Caco-2 (cell line): Measurements from ENCODE around the gene FAM236B. TPM values are rescaled to one million over a fixed set of nuclear protein-coding genes. Genes with fewer than 3 reads are reported as not detected.
"Not testable (repeated sequence)": the region's sequence is repeated elsewhere in the genome, so short reads cannot be mapped to it uniquely, and the experiment has no call there.

ENCODE experiments used
- Bru-seq: library from RNA; stranded (reverse); fragments of 400-500 nt; gene quantifications from one replicate; lab custom pipeline; 2021; lab: Mats Ljungman, UMichigan
- BruChase-seq, 2 experiments: library from RNA; stranded (reverse); fragments of 400-500 nt; gene quantifications; one replicate each; lab custom pipeline; 2021; lab: Mats Ljungman, UMichigan
- BruUV-seq: library from RNA; stranded (reverse); fragments of 400-500 nt; replicated peaks from 2 replicates; lab custom pipeline; 2021; lab: Mats Ljungman, UMichigan
- CTCF ChIA-PET: fragments of 300-600 bp; sonication (Branson Sonifier 250); formaldehyde crosslinking; loops from one replicate; lab custom pipeline; 2022; ENCODE audit warnings: antibody characterized with exemption; lab: Charles Lee
- POLR2A ChIA-PET: fragments of 300-600 bp; sonication (Branson Sonifier 250); formaldehyde crosslinking; loops from one replicate; lab custom pipeline; 2022; ENCODE audit warnings: antibody characterized with exemption; lab: Charles Lee
- DNase-seq, 2 experiments: peaks; one replicate each; pipeline versions ENCODE4 v3.0.0 to v3.0.0-alpha.2; 2020 to 2022
- H3K27me3 ChIP-seq: replicated peaks from 2 replicates; pipeline ENCODE4 v1.6.0; 2011; ENCODE audit warnings: low read length; ENCODE audit not compliant: control insufficient read depth, insufficient read depth
- H3K36me3 ChIP-seq: 2 replicates; pipeline ENCODE4 v1.5.1; 2011; ENCODE audit warnings: low read length; ENCODE audit not compliant: control insufficient read depth, insufficient read depth
- H3K4me1 ChIP-seq: fragments of 250-450 bp; sonication (Bioruptor Pico); 2 replicates; pipeline ENCODE4 v1.5.1; 2020; ENCODE audit warnings: mild to moderate bottlenecking
- H3K4me3 ChIP-seq: 2 replicates; pipeline ENCODE4 v1.5.1; 2011; ENCODE audit warnings: low read depth, mild to moderate bottlenecking, control low read depth, low read length
- H3K9me3 ChIP-seq: fragments of 250-450 bp; sonication (Bioruptor Pico); 2 replicates; pipeline ENCODE4 v1.5.1; 2020; ENCODE audit warnings: mild to moderate bottlenecking, moderate library complexity
- H3K27ac Mint-ChIP-seq: one replicate; pipeline ENCODE4 v1.8.0; 2022; ENCODE audit warnings: mixed read lengths; ENCODE audit not compliant: unreplicated experiment
- H3K27me3 Mint-ChIP-seq: one replicate; pipeline ENCODE4 v1.8.0; 2022; ENCODE audit warnings: mixed read lengths; ENCODE audit not compliant: insufficient read depth, unreplicated experiment
- H3K36me3 Mint-ChIP-seq: one replicate; pipeline ENCODE4 v1.8.0; 2022; ENCODE audit warnings: mild to moderate bottlenecking, mixed read lengths; ENCODE audit not compliant: insufficient read depth, unreplicated experiment
- H3K4me1 Mint-ChIP-seq: one replicate; pipeline ENCODE4 v1.8.0; 2022; ENCODE audit warnings: low read depth, mixed read lengths; ENCODE audit not compliant: unreplicated experiment
- H3K4me3 Mint-ChIP-seq: one replicate; pipeline ENCODE4 v1.8.0; 2022; ENCODE audit warnings: mild to moderate bottlenecking, moderate library complexity, mixed read lengths; ENCODE audit not compliant: unreplicated experiment
- H3K9me3 Mint-ChIP-seq: one replicate; pipeline ENCODE4 v1.8.0; 2022; ENCODE audit warnings: mixed read lengths; ENCODE audit not compliant: unreplicated experiment
- intact Hi-C: fragments of 100-400 bp; cut with micrococcal nuclease; formaldehyde crosslinking; loops from one replicate; pipeline ENCODE4 v1.10.0; 2022; ENCODE audit not compliant: unreplicated experiment
- long read RNA-seq: library from polyadenylated mRNA; stranded (forward); transcript quantifications from one replicate; pipeline ENCODE4 v2.0.0, GENCODE V29; 2022
- total RNA-seq: library from RNA; stranded (reverse); gene quantifications from 2 replicates; pipeline ENCODE4 v1.2.3, GENCODE V29; 2022

Gene FAM236B
- total RNA-seq, result not detected in 2 replicates
- Bru-seq, nascent RNA, result not detected
- not detected for BruChase-seq, experiment 1, labeled RNA remaining after a 2-hour chase
- BruChase-seq, experiment 2, labeled RNA remaining after a 6-hour chase, result not detected
- long read RNA-seq, result 0 reads

GRCh38 chrX:72782560-72782959 is at the start of gene FAM236B:
Gene FAM236B, minus strand, starts transcription at chrX:72782660. Its CDS starts 100 bp downstream, at chrX:72782560.
- intact Hi-C loops, H3K4me3 Mint-ChIP-seq, H3K9me3 ChIP-seq, H3K36me3 ChIP-seq, H3K9me3 Mint-ChIP-seq, H3K27me3 Mint-ChIP-seq, H3K4me1 Mint-ChIP-seq, H3K27me3 ChIP-seq, H3K4me1 ChIP-seq, H3K4me3 ChIP-seq, POLR2A ChIA-PET, H3K27ac Mint-ChIP-seq, CTCF ChIA-PET, DNase-seq, BruUV-seq, H3K36me3 Mint-ChIP-seq: not testable (repeated sequence)

DNA sequence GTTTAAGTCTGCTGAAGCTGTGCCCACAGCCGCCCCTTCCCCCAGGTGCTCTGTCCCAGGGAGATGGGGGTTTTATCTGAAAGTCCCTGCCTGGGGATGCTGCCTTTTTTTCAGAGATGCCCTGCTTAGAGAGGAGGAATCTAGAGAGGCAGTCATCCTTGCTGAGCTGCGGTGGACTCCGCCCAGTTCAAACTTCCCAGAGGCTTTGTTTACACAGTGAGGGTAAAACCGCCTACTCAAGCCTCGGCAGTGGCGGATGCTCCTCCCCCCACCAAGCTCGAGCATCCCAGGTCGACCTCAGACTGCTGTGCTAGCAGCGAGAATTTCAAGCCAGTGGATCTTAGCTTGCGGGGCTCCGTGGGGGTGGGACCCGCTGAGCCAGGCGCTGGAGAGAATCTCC is 48.2 kb upstream of the FAM236B start:
- H3K27me3 ChIP-seq, H3K36me3 Mint-ChIP-seq, DNase-seq, H3K9me3 Mint-ChIP-seq, H3K27me3 Mint-ChIP-seq, intact Hi-C loops, CTCF ChIA-PET, H3K4me1 Mint-ChIP-seq, POLR2A ChIA-PET, H3K9me3 ChIP-seq, H3K36me3 ChIP-seq, H3K4me3 ChIP-seq, H3K4me1 ChIP-seq, H3K4me3 Mint-ChIP-seq, BruUV-seq, H3K27ac Mint-ChIP-seq: not testable (repeated sequence)

DNA sequence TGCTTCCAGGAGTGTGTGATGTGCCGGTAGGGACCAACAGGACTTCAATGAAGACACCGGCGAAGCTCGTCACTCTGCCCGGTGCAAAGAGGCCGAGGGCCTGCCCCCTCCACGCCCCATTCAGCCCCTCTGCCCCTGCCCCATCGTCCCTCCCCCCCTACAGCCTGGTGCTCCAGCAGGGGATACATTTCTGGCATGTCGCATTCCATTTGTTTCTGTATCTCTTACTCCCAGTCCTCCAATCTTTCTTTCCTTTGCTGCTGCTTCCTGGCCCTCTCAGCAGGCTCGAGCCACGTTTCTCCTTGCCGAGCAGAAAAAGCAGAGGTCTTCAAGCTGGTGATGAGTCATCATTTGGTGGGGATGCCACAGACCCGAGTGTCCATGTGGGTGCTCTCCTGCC is 25.6 kb upstream of the FAM236B start, which contains the start of gene FAM236D:
Gene FAM236D (minus strand): TSS at position 101 of the 400 bp plus-strand sequence. CDS start 100 bp downstream, at position 1.
- H3K9me3 ChIP-seq, CTCF ChIA-PET, H3K27me3 Mint-ChIP-seq, DNase-seq, intact Hi-C loops, POLR2A ChIA-PET, H3K4me1 Mint-ChIP-seq, H3K4me1 ChIP-seq, H3K27ac Mint-ChIP-seq, H3K36me3 ChIP-seq, H3K36me3 Mint-ChIP-seq, BruUV-seq, H3K9me3 Mint-ChIP-seq, H3K27me3 ChIP-seq, H3K4me3 Mint-ChIP-seq, H3K4me3 ChIP-seq: not testable (repeated sequence)

- H3K9me3 ChIP-seq, H3K27me3 Mint-ChIP-seq, H3K4me1 ChIP-seq, H3K4me1 Mint-ChIP-seq, DNase-seq, POLR2A ChIA-PET, intact Hi-C loops, H3K36me3 Mint-ChIP-seq, H3K27ac Mint-ChIP-seq, H3K27me3 ChIP-seq, H3K36me3 ChIP-seq, H3K9me3 Mint-ChIP-seq, H3K4me3 ChIP-seq, CTCF ChIA-PET, BruUV-seq, H3K4me3 Mint-ChIP-seq: not testable (repeated sequence)
Measured at GRCh38 chrX:72790390-72790789, 7.9 kb upstream of the FAM236B start.

DNA sequence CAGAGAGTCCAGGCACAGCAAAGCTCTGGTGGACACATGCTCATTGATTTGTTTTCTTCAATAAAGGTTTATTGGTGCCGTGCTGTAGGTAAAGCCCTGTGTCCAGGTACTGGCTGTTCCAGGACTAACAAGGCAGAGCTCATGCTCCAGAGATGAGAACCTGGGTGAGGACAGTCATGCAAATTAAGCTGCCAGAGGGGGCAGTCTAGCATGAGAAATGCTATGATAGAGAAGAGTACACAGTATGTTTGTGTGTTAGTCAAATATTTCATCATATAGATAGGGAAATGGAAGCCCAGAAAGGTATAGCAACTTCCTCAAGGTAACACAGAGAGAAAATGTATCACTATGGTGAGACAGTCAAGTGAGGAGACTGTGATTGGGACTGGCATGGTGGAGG is 5.7 kb upstream of the FAM236B start:
- H3K27me3 Mint-ChIP-seq, CTCF ChIA-PET, H3K4me3 ChIP-seq, H3K27ac Mint-ChIP-seq, H3K4me1 Mint-ChIP-seq, POLR2A ChIA-PET, DNase-seq, BruUV-seq, H3K9me3 Mint-ChIP-seq, H3K36me3 Mint-ChIP-seq, intact Hi-C loops, H3K4me1 ChIP-seq, H3K4me3 Mint-ChIP-seq, H3K36me3 ChIP-seq, H3K9me3 ChIP-seq, H3K27me3 ChIP-seq: not testable (repeated sequence)

DNA sequence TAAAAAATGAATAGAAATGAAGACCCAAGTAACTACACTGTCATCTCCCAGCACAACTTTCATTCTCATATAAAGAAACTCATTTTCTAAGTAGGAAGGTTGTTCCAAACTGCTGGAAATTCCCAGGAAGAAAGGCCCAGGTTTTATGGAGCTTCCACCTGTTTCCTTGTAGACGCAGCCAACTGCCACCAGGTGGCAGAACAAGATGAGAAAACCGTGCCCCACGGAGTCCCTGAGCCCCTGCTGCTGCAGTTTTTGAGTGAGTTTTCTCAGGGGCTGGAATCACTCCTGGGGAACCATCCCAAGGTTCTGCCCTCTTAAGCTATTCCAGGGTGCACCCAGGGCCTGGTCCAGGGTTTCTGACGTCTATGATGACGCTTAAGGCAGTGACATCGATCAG is 1.5 kb upstream of the FAM236B start:
- H3K27ac Mint-ChIP-seq, H3K36me3 ChIP-seq, H3K4me3 Mint-ChIP-seq, H3K4me3 ChIP-seq, H3K4me1 ChIP-seq, H3K4me1 Mint-ChIP-seq, H3K27me3 ChIP-seq, H3K9me3 ChIP-seq, H3K9me3 Mint-ChIP-seq, intact Hi-C loops, H3K36me3 Mint-ChIP-seq, BruUV-seq, DNase-seq, POLR2A ChIA-PET, H3K27me3 Mint-ChIP-seq, CTCF ChIA-PET: not testable (repeated sequence)

DNA sequence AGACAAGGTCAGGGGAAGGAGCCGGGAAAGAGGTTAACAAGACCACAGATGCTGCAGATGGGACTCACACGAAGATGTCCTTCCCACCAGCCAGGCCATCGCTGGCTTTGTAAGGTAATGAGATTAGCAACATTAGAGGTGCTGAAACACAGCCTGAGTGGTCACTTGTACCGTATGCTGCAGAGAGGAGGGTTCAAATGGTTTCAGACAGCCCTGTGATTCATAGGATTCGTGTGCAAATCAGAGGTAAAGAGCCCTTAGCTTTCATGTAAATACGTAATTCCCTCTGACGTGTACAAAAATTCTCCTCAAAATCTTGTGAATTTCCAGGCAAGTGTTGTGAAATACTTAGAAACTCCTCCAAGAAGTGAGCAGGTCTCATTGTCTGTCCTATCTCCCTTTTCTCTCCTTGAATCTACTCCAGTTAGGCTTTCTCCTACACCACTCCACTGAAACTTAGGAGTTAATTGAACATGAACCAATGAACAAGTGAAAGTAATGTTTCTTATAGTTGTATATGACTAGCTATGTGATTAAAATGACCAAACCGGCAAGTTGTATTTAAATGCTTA is 991 bp upstream of the FAM236B start:
- H3K4me3 Mint-ChIP-seq, DNase-seq, BruUV-seq, H3K9me3 Mint-ChIP-seq, H3K27ac Mint-ChIP-seq, H3K36me3 ChIP-seq, H3K4me1 Mint-ChIP-seq, intact Hi-C loops, H3K36me3 Mint-ChIP-seq, H3K27me3 ChIP-seq, H3K4me1 ChIP-seq, H3K9me3 ChIP-seq, CTCF ChIA-PET, H3K27me3 Mint-ChIP-seq, POLR2A ChIA-PET, H3K4me3 ChIP-seq: not testable (repeated sequence)
